OCI-LY7 (cell line): ENCODE data around the gene TPH2.

Experiments
- CTCF ChIP-seq: fragments of 200-600 bp; sonication (generic); conservative IDR thresholded peaks from 2 replicates; pipeline ENCODE4 v1.5.1; 2014; ENCODE audit warnings: mild to moderate bottlenecking, antibody characterized with exemption, low read length, moderate library complexity, mixed read lengths
- EZH2phosphoT487 ChIP-seq: fragments of 200-600 bp; sonication (generic); IDR thresholded peaks from 2 replicates; pipeline ENCODE4 v1.6.1; 2018; ENCODE audit warnings: low read depth, borderline replicate concordance, mild to moderate bottlenecking, mixed run types, antibody characterized with exemption, low read length, moderate library complexity, mixed read lengths

- TF ChIP-seq EZH2phosphoT487 (no peak), CTCF (no peak)
Observed at GRCh38 chr12:72006766-72007165, 68.1 kb downstream of the TPH2 start.
